GM21526 (cell line): ENCODE measurements around the gene PEX10.
A peak's percentile ranks its signal among the peaks of the same experiment; 100 is the strongest.

Source experiments
- ATAC-seq: cut with Tn5 transposase; IDR thresholded peaks from one replicate; pipeline ENCODE4 v1.9.1; 2021; ENCODE audit warnings: moderate library complexity; ENCODE audit not compliant: unreplicated experiment, low FRiP score

PEX10 gene

DNA sequence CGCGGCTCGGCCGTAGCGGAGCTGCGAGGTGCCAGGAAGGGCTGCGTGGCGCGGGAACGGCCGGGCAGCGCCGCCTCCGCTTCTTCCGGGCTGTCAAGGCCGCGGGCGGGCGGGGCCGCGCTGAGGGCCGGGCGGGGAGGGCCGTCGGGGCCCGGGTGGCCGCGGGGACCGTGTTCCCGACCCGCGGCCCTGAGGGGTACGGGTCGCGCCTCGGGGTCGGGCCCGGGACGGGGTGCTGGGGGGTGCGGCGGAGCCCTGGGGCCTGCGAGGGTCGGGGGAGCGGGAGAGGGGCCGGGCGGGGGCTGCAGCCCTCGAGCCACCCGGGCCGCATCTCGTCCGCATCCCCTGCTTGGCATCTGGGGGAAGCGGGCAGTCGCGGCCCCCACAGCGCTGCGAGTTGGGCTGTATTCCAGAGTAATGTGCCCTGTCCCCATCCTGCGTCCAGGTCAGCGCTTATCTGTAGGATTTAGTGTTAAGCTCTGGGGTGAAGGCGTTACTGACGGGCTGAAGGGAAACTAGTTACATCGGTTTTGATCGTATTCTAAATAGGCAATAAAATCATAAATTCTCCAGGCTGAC lies 20.3 kb downstream of the PEX10 start:
- peak; percentile 4 for ATAC-seq

- ATAC-seq = peak; percentile 77
Observed at GRCh38 chr1:2391041-2391930, 21.1 kb downstream of the PEX10 start, which contains the start of the genes MORN1 and RER1. Gene MORN1, minus strand, starts transcription at chr1:2391554. Its CDS starts 21 bp downstream, at chr1:2391533. Gene RER1, plus strand, starts transcription at chr1:2391841. Its CDS starts 3,950 bp downstream, at chr1:2395791.

- ATAC-seq = no peak
Observed at GRCh38 chr1:2389644-2390043, 22.7 kb downstream of the PEX10 start.

GRCh38 chr1:2388004-2388913 lies 24.1 kb downstream of the PEX10 start:
- ATAC-seq = no peak

DNA sequence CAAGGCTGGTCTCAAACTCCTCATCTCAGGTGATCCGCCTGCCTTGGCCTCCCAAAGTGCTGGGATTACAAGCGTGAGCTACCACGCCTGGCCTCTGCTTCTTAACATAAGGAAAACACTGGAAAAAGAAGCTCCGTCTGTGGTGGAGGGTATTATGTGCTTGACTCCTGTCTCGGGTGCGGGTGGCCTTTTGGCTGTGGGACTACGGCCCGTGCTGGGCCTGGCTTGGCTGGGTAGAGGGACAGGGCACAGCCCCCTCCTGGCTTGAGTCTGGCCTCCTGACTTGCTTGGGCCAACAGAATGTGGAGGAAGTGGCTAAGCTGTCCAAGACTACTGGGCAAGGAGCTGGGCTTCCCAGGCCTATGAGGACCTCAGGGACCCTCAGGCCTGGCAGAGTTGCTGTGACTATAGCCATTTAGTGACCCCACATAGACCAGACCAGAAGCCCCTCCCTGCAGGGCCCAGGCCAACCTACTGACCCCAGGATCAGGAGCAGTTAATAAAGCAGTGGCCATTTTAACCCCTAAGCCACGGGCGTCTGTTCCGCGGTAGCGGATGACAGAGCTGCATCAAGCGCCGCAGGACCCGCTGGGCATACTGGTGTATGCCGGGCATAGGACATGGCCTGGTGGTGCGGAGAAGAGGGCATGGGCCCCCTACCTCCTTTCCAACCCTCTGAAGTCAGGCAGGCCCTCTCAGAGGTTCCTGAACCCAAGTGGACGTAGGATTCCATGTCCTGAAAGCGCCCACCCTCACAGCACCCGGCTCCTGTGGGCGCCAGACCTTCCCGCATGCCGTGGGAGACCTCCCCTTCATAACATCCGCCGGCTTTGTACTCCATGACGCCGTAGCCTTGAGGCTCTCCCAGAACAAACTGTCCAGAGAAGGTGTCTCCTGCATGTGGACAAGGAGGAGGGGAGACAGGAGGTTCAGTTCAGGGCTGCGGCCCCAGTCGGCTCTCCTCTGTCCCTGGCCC lies 25.4 kb downstream of the PEX10 start:
- ATAC-seq = no peak

- no peak for ATAC-seq
Observed at GRCh38 chr1:2385606-2386280, 26.6 kb downstream of the PEX10 start.

GRCh38 chr1:2384941-2385481 lies 27.4 kb downstream of the PEX10 start:
- ATAC-seq = no peak

DNA sequence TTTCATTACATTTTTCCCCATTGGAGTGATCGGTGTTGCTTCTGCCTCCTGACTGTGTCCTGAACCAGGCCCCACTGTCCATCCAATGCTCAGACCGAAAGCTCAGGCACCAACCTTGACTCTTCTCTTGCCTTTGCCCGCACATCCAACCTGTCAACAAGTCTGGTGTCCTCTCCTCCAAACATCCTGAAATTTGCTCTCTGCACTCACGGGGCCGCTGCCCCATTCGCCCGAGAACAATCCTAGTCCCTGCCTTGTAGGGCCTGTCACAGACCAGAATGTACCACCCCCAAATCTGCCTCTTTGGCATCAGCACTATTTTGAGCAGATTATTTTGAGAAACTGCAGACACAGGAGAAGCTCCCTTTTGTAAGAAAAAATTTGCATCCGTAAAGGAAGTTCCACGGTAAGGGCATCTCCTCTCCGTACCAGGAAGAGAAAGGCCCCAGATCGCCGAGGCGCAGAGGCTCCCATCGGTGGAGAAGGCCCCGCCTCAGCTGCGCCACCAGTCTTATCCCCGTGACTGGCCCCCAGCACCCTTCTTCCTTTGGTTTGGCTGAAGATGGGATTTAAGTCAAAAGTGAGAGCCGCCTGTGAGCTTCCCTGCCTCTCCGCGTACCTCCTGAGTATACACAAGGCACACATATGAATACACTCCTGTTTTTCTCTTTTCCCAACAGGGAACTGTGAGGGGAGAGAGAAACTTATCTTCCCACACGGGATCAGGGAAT lies 28.1 kb downstream of the PEX10 start:
- ATAC-seq = no peak

GRCh38 chr1:2383576-2383975 lies 28.8 kb downstream of the PEX10 start:
- ATAC-seq = no peak

DNA sequence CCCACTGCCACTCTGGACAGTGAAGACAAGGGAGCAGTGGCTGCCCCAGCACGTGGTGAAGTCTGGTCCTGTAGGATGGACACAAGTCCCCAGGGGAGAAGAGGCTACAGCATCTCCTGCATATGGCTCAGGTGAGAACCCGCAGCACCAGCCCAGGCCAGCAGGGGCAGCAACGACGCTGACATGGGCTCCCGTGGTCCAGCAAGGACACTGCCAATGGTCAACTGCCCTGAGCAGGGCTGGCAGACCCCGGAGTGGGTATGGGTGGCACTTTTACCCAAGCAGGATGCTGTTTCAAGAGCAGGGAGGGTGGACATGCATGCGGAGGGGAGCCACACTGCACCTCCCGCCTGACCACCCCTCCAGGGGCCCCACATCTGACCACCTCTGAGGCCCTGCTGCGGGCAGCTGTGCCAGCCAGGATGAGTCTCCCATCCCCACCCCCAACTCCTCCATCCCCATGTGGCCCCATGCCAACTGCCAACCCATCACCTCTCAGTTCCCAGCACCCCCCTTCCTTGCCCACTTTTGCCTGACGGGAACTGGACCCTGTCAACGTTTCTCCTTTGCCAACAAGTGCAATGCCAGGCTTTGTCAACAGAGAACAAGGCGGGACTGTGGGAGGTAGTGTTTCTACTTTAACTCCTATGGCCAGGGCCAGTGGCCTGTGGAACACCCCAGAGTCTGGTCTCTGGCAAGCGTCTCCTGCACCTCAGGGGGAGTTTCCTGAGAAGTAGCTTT lies 29.6 kb downstream of the PEX10 start:
- no peak for ATAC-seq

DNA sequence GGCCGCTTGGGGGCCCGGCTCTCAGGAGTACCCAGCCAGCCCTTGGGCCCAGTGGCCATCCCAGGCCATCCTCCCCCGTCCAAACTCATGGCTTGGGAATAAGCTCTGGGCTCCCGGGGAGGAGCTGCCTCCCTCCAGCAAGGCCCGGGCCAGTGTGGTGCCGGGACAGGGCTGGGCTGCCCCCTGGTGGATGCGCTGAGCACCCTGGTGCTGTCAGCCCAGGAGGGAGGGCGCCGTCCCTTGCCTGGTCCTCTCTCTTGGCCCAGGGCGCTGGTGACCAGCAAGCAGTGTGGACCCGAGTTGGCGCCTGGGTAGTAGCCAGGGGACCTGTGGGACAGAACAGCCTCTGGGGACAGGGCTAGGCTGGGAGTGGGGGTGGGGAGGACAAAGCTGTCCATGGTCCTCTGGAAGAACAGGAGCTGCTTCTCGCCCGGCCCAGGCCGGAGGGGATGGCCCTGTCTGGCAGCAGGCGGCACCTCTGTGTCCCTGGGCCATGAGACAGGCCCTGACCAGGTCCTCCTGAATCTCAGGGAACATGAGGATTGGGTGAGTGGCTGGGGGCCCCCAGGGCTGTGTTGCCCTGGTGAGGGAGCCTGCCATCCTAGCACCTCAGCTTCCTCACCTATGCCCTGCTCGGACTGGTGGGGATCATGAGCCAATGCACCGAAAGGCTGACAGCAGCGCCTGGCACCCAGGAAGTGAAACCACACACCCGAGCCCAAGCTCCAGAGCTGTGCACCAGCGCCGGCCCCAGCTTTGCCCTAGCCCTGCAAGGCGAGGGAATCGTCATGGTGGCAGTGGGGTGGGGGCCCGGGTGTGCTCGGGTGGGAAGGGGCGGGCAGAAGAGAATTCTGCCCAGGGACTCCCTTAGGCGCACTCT lies 30.4 kb downstream of the PEX10 start:
- ATAC-seq = no peak

- no peak for ATAC-seq
Observed at GRCh38 chr1:2380816-2381591, 31.4 kb downstream of the PEX10 start.

DNA sequence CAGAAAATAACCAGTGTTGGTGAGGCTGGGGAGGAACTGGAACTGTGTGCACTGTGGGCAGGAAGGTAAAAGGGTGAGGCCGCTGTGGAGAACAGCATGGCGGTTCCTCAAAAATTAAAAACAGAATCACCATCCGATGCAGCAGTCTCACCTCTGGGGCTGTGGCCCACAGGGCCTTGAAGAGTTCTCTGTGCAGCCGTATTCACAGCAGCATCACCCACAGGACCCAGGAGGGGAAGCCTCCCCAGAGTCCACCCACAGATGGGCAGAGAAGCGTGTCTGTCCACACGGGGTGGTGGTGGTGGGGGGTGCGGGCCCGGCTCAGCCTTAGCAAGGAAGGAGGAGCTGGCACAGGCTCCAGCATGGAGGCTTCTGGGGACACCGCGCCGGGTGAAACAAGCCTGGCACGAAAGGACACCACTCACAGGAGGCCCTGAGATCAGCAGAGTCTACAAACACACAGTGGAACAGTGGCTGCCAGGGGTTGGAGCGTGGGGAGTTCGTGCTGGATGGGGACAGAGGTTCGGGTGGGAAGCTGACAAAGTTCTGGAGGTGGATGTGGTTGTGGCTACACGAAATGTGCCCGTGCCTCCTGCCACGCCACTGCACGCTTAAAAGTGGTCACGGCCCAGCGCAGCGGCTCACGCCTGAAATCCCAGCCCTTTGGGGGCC lies 32.5 kb downstream of the PEX10 start:
- no peak for ATAC-seq

GRCh38 chr1:2378956-2379732 lies 33.2 kb downstream of the PEX10 start:
- no peak for ATAC-seq

- ATAC-seq = no peak
Observed at GRCh38 chr1:2378441-2378851, 33.9 kb downstream of the PEX10 start.
